ENCODE measurements around the gene SLC35F5. TPM values are rescaled to one million over a fixed set of nuclear protein-coding genes. Genes with fewer than 3 reads are reported as not detected.
"Not testable (repeated sequence)": the region's sequence is repeated elsewhere in the genome, so short reads cannot be mapped to it uniquely, and the experiment has no call there.

Gene SLC35F5
- total and polyA plus RNA-seq, 2 of the 13 experiments (the other 11 are each of a cell fraction or from before 2014, with no cell fraction given): 139 to 174 TPM

DNA sequence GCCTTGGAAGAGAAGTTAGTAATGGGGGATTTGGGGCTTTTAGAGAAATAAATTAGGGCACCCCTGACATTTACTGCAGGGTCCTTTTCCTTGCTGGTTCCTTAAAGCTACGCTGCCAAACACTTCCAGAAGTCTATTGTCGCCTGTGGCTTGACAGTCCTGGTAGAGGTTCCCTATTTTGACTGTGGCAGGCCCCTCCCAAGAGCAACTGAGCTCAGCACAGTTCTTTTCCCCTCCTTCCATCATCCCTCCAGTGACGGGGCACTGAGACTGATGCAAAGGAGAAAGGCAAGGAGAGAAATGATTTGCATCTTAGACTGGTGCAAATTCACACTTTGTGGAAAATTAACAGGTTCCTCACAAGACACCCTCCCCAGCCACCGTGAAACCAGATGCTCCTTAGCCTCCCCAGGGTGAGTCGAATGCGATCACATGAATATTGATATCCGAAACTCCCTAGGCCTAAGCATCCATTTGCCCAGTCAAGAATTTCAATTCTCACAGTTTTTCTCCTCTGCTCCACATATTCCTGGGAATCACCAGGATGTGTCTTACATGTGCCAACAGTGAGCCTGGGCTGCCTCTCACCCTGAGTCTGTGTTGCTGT lies 84.0 kb downstream of the SLC35F5 start (continued):
- TF ChIP-seq HES4 (CRISPR knock-in tag; IDR thresholded peaks at IDR 0.05; ENCODE audit: borderline replicate concordance) (no peak), GATA4 (IDR thresholded peaks at IDR 0.05; ENCODE audit: borderline replicate concordance, low read depth) (no peak)

- H2AFZ ChIP-seq (ENCODE audit: low read length); CTCF ChIA-PET (ENCODE audit: low intra/inter-chr PET ratio, low total read pairs); POLR2A ChIA-PET; BruUV-seq (replicated peaks); H3K27me3 ChIP-seq (ENCODE audit: control insufficient read depth in 1 of 2, insufficient read depth in 2 of 2, low read length in 2 of 2); intact Hi-C loops (cut with micrococcal nuclease; ENCODE audit: unreplicated experiment); H3K4me1 ChIP-seq (ENCODE audit: insufficient read depth, low read length); H4K20me1 ChIP-seq (ENCODE audit: insufficient read depth, low read length); in situ Hi-C loops (cut with HindIII; ENCODE audit: extremely low pct_ligation_motif_present, low pct_unique_long_range_greater_than_20kb); H3K4me2 ChIP-seq (ENCODE audit: low read depth, low read length); H3K36me3 ChIP-seq (replicated peaks in 1 of 2; ENCODE audit: control insufficient read depth in 1 of 2, insufficient read depth in 2 of 2, low read length in 2 of 2); H3K4me3 ChIP-seq (replicated peaks in 1 of 3; ENCODE audit: insufficient read depth in 1 of 3, low read depth in 2 of 3, low read length in 3 of 3); H3K9me3 ChIP-seq (ENCODE audit: low read length); FAIRE-seq; DNase-seq (ENCODE audit: low spot score); H3K9ac ChIP-seq (ENCODE audit: insufficient read depth, low read depth, low read length); H3K27ac ChIP-seq (ENCODE audit: extremely low read length, insufficient read depth, low read length); H3K79me2 ChIP-seq (ENCODE audit: insufficient read depth, low read length): not testable (repeated sequence)
- 89% methylated on average over 16 of the region's 21 CpGs for WGBS (ENCODE audit: low lambda C conversion rate)
- peak; percentile 27; the same call in 2 of the 3 replicates for ATAC-seq
Observed at GRCh38 chr2:113669013-113669412, 87.4 kb downstream of the SLC35F5 start.

GRCh38 chr2:113664761-113665533 lies 91.5 kb downstream of the SLC35F5 start:
- TF ChIP-seq ZNF12 (CRISPR knock-in tag; IDR thresholded peaks at IDR 0.05): peak; percentile 67; the same call in 1 of the 2 replicates
- H3K79me2 ChIP-seq (ENCODE audit: insufficient read depth, low read length); H3K27me3 ChIP-seq (ENCODE audit: control insufficient read depth in 1 of 2, insufficient read depth in 2 of 2, low read length in 2 of 2); H3K27ac ChIP-seq (ENCODE audit: extremely low read length, insufficient read depth, low read length); ATAC-seq; DNase-seq (ENCODE audit: low spot score); BruUV-seq (replicated peaks); CTCF ChIA-PET (ENCODE audit: low intra/inter-chr PET ratio, low total read pairs); H3K4me3 ChIP-seq (replicated peaks in 1 of 3; ENCODE audit: insufficient read depth in 1 of 3, low read depth in 2 of 3, low read length in 3 of 3); H3K9me3 ChIP-seq (ENCODE audit: low read length); H3K9ac ChIP-seq (ENCODE audit: insufficient read depth, low read depth, low read length); H2AFZ ChIP-seq (ENCODE audit: low read length); FAIRE-seq; H3K36me3 ChIP-seq (replicated peaks in 1 of 2; ENCODE audit: control insufficient read depth in 1 of 2, insufficient read depth in 2 of 2, low read length in 2 of 2); H4K20me1 ChIP-seq (ENCODE audit: insufficient read depth, low read length); POLR2A ChIA-PET; in situ Hi-C loops (cut with HindIII; ENCODE audit: extremely low pct_ligation_motif_present, low pct_unique_long_range_greater_than_20kb); H3K4me2 ChIP-seq (ENCODE audit: low read depth, low read length); H3K4me1 ChIP-seq (ENCODE audit: insufficient read depth, low read length); intact Hi-C loops (cut with micrococcal nuclease; ENCODE audit: unreplicated experiment): not testable (repeated sequence)
- WGBS (ENCODE audit: low lambda C conversion rate): 0% methylated on average over 6 of the region's 6 CpGs

GRCh38 chr2:113663285-113664060 lies 93.0 kb downstream of the SLC35F5 start:
- POLR2A ChIA-PET; H3K4me1 ChIP-seq (ENCODE audit: insufficient read depth, low read length); H3K79me2 ChIP-seq (ENCODE audit: insufficient read depth, low read length); H3K27ac ChIP-seq (ENCODE audit: extremely low read length, insufficient read depth, low read length); in situ Hi-C loops (cut with HindIII; ENCODE audit: extremely low pct_ligation_motif_present, low pct_unique_long_range_greater_than_20kb); H3K9ac ChIP-seq (ENCODE audit: insufficient read depth, low read depth, low read length); intact Hi-C loops (cut with micrococcal nuclease; ENCODE audit: unreplicated experiment); H4K20me1 ChIP-seq (ENCODE audit: insufficient read depth, low read length); BruUV-seq (replicated peaks); H3K27me3 ChIP-seq (ENCODE audit: control insufficient read depth in 1 of 2, insufficient read depth in 2 of 2, low read length in 2 of 2); DNase-seq (ENCODE audit: low spot score); H3K4me3 ChIP-seq (replicated peaks in 1 of 3; ENCODE audit: insufficient read depth in 1 of 3, low read depth in 2 of 3, low read length in 3 of 3); H2AFZ ChIP-seq (ENCODE audit: low read length); CTCF ChIA-PET (ENCODE audit: low intra/inter-chr PET ratio, low total read pairs); H3K4me2 ChIP-seq (ENCODE audit: low read depth, low read length); H3K9me3 ChIP-seq (ENCODE audit: low read length); ATAC-seq; H3K36me3 ChIP-seq (replicated peaks in 1 of 2; ENCODE audit: control insufficient read depth in 1 of 2, insufficient read depth in 2 of 2, low read length in 2 of 2): not testable (repeated sequence)
- WGBS (ENCODE audit: low lambda C conversion rate): 37% methylated on average over 10 of the region's 10 CpGs
- peak; percentile 58 for FAIRE-seq
